Parathyroid adenoma (tissue), 2 donors: ENCODE measurements around the gene APOB.

ENCODE experiments used
- H2AFZ ChIP-seq: fragments of 300-600 bp; sonication (generic); one replicate; pipeline ENCODE4 v1.7.0; 2017; ENCODE audit warnings: antibody characterized with exemption, mild to moderate bottlenecking
- H3K27ac ChIP-seq: fragments of 300-600 bp; sonication (generic); one replicate; pipeline ENCODE4 v1.7.0; 2017
- H3K27me3 ChIP-seq: fragments of 300-600 bp; sonication (generic); one replicate; pipeline ENCODE4 v1.7.0; 2017; ENCODE audit warnings: low read length; ENCODE audit not compliant: control insufficient read depth, insufficient read depth
- H3K36me3 ChIP-seq: fragments of 300-600 bp; sonication (generic); one replicate; pipeline ENCODE4 v1.7.0; 2017; ENCODE audit warnings: low read length; ENCODE audit not compliant: control insufficient read depth, insufficient read depth
- H3K4me1 ChIP-seq: fragments of 300-600 bp; sonication (generic); one replicate; pipeline ENCODE4 v1.7.0; 2017; ENCODE audit warnings: control low read depth
- H3K4me2 ChIP-seq: fragments of 300-600 bp; sonication (generic); one replicate; pipeline ENCODE4 v1.7.0; 2017; ENCODE audit warnings: low read length
- H3K4me3 ChIP-seq: fragments of 300-600 bp; sonication (generic); one replicate; pipeline ENCODE4 v1.7.0; 2017; ENCODE audit warnings: low read depth, low read length
- H3K79me2 ChIP-seq: fragments of 300-600 bp; sonication (generic); one replicate; pipeline ENCODE4 v1.7.0; 2017; ENCODE audit warnings: control low read depth
- H3K9ac ChIP-seq: fragments of 300-600 bp; sonication (generic); one replicate; pipeline ENCODE4 v1.7.0; 2017; ENCODE audit warnings: mild to moderate bottlenecking
- H3K9me3 ChIP-seq: fragments of 300-600 bp; sonication (generic); one replicate; pipeline ENCODE4 v1.7.0; 2017; ENCODE audit warnings: low read length; ENCODE audit not compliant: control insufficient read depth
- CTCF ChIP-seq: fragments of 300-600 bp; sonication (generic); IDR thresholded peaks from one replicate; pipeline ENCODE4 v1.7.0; 2017; ENCODE audit warnings: antibody characterized with exemption, mild to moderate bottlenecking
- donor health status: primary hyperparathyroidism.

The APOB gene

GRCh38 chr2:20983844-20984243 lies 60.0 kb downstream of the APOB start:
- Histone ChIP-seq H3K36me3 (no peaks in the 10 kb centered on the region), H3K4me3 (no peak overlapping the region), H3K4me2 (no peak overlapping the region), H3K4me1 (no peaks in the 10 kb centered on the region), H3K27me3 (no peaks in the 10 kb centered on the region), H3K27ac (no peak overlapping the region), H3K9ac (no peak overlapping the region), H3K9me3 (no peaks in the 10 kb centered on the region), H2AFZ (no peak overlapping the region), H3K79me2 (no peaks in the 10 kb centered on the region)
- TF ChIP-seq CTCF: no peak

GRCh38 chr2:20982861-20983260 lies 61.0 kb downstream of the APOB start:
- Histone ChIP-seq H3K36me3 (no peaks in the 10 kb centered on the region), H3K9me3 (no peaks in the 10 kb centered on the region), H3K27me3 (no peaks in the 10 kb centered on the region), H3K4me3 (no peak overlapping the region), H3K79me2 (no peaks in the 10 kb centered on the region), H3K27ac (no peak overlapping the region), H3K4me2 (no peak overlapping the region), H3K9ac (no peak overlapping the region), H3K4me1 (no peaks in the 10 kb centered on the region), H2AFZ (no peak overlapping the region)
- no peak for TF ChIP-seq CTCF

- Histone ChIP-seq H3K9ac (no peak overlapping the region), H2AFZ (no peak overlapping the region), H3K4me1 (no peaks in the 10 kb centered on the region), H3K36me3 (no peaks in the 10 kb centered on the region), H3K4me3 (no peak overlapping the region), H3K4me2 (no peak overlapping the region), H3K9me3 (no peaks in the 10 kb centered on the region), H3K27me3 (no peaks in the 10 kb centered on the region), H3K27ac (no peak overlapping the region), H3K79me2 (no peaks in the 10 kb centered on the region)
- no peak for TF ChIP-seq CTCF
Observed at GRCh38 chr2:20977520-20978180, 66.2 kb downstream of the APOB start.

GRCh38 chr2:20976527-20976926 lies 67.3 kb downstream of the APOB start:
- no peak overlapping the region for H3K4me3 ChIP-seq
- H3K36me3 ChIP-seq: no peaks in the 10 kb centered on the region
- no peak overlapping the region for H2AFZ ChIP-seq
- no peaks in the 10 kb centered on the region for H3K4me1 ChIP-seq
- H3K27ac ChIP-seq: no peak overlapping the region
- no peak overlapping the region for H3K4me2 ChIP-seq
- H3K79me2 ChIP-seq: no peaks in the 10 kb centered on the region
- H3K9ac ChIP-seq: no peak overlapping the region
- no peak for TF ChIP-seq CTCF
- no peaks in the 10 kb centered on the region for H3K27me3 ChIP-seq
- no peaks in the 10 kb centered on the region for H3K9me3 ChIP-seq
